GM11168 (cell line): ENCODE results near the gene COL24A1.
"Not testable (repeated sequence)": the region's sequence is repeated elsewhere in the genome, so short reads cannot be mapped to it uniquely, and the experiment has no call there.

Experiments used
- in situ Hi-C: fragments of 300-500 bp; cut with MboI; formaldehyde crosslinking; loops from one replicate; pipeline ENCODE4 v1.12.0; 2022; ENCODE audit warnings: low sequenced_read_pairs; ENCODE audit not compliant: unreplicated experiment

Gene COL24A1

DNA sequence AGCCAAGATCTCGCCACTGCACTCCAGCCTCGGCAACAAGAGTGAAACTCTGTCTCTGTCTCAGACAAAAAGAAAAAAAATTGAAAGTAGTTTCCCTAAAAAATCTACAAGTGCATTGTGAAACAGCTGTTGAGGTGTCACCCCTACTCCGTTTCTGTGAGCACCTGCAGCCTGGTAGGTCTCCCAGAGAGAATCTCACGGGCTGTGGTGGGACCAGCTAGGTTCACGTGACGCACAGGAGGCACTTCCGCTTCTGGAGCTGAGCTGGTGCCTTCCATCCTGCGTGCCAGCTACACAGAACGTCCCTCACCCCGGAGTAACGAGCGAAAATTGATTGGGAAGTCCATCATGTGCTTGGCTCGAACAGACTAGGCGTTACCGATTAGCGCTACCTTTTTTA, 66.8 kb downstream of the COL24A1 start:
- in situ Hi-C loops = no loop called here

DNA sequence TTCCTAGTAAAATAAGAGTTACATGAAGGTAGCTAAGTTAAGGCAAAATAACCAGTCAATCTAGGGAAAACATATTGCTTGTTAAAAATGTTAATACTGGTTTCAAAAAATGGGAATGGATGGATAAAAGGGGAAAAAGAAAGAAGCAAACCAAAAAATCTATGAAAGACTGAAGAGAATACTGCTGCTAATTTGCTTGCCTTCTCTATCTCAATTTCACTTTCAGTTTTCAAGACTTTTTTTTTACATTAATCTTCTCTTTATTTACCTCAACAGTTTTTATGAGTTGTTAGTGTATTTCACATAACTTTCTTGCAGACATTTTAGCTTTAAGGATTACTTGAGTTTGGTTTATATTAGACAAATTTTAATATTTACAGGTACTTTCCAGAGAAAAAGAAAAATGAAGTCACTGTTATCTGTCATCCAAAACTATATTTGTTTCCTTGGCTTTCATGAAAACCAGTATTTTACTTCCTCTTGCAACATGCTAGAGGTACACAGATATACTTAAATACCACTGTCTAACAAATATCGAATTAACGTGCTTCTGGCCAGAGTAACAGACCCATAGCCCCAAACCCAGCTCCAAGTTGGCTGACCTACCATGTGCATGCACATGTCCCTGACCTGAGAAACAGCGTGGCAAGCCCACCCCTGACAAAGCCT, 70.7 kb downstream of the COL24A1 start:
- in situ Hi-C loops = no loop called here

GRCh38 chr1:86084998-86085397, 71.6 kb downstream of the COL24A1 start:
- in situ Hi-C loops = no loop called here

DNA sequence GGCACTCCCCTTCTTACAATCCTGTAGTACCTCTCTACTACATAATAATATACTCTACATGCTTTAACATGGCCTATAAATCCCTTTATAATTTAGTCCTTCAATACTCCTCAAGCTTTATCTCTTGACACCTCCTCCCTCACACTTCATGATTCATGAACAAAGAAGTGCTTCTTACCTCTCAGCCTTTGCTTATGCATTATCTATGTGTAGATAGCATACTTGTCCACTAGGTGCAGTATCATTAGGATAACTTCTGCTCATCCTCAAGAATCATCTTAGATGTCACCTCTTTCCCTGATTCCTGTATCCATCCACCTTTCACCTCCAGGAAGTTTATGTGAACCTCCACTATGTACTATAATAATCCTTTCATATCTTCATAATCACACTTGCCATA, 74.4 kb downstream of the COL24A1 start:
- in situ Hi-C loops = no loop called here

GRCh38 chr1:86072474-86072873, 84.1 kb downstream of the COL24A1 start:
- in situ Hi-C loops = not testable (repeated sequence)

DNA sequence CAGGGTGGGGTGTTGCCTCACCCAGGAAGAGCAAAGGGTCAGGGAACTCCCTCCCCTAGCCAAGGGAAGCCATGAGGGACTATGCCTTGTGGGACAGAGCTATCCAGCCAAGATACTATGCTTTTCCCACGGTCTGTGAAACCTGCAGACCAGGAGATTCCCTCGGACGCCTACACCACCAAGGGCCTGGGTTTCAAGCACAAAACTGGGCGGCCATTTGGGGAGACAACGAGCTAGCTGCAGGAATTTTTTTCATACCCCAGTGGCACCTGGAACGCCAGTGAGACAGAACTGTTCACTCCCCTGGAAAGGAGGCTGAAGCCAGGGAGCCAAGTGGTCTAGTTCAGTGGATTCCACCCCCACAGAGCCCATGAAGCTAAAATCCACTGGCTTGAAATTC, 84.7 kb downstream of the COL24A1 start:
- in situ Hi-C loops = not testable (repeated sequence)

DNA sequence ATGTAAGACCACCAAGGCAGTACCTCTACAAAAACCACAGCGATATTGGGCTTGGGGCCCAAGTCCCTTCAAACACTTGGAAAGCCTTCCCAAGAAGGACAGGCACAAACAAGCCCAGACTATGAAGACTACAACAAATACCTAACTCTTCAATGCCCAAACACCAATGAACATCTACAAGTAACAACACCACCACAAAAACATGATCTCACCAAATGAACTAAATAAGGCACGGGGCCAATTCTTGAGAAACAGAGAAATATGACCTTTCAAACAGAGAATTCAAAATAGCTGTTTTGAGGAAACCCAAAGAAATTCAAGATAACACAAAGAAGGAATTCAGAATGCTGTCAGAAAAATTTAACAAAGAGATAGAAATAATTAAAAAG, 86.8 kb downstream of the COL24A1 start:
- in situ Hi-C loops = no loop called here

GRCh38 chr1:86068841-86069756, 87.5 kb downstream of the COL24A1 start:
- in situ Hi-C loops = no loop called here

DNA sequence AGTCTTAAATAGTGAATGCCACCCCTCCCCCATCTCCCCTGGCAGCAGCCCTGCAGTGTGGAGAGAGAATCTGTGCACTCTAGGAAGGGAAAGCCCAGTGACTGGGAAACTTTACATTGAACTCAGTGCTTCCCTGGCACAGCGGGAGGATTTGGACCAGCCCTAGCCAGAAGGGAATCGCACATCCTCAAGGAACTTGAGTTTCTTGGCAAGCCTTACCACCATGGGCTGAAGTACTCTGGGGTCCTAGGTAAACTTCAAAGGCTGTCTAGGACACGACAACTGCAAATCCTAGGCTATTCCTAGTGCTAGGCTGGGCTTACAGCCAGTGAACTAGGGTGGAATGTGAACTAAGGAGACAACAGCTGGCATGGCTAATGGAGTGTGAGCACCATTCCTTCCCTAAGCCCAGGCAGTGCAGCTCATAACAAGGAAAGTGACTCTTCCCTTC, 88.3 kb downstream of the COL24A1 start:
- in situ Hi-C loops = no loop called here

- in situ Hi-C loops = no loop called here
Observed at GRCh38 chr1:86067626-86068025, 88.9 kb downstream of the COL24A1 start.

DNA sequence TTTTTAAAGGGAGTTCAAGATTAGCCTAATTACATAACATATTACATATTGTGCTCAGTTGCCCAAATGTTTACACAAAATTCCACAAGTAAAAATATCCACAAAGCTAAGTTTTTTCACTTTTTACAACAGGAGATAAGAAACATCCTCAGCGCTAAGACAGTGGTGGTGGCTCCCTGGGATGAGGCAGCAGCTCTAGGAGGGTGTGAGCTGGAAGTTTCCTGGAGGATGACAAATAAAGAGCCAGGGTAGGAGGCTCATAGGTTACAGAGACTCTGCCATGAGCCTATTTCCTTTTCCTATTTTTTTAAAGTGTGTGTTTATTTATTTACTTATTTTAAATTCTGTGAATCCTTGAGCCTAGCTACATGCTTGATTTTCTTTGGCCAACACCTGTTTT, 91.7 kb downstream of the COL24A1 start:
- in situ Hi-C loops = no loop called here

DNA sequence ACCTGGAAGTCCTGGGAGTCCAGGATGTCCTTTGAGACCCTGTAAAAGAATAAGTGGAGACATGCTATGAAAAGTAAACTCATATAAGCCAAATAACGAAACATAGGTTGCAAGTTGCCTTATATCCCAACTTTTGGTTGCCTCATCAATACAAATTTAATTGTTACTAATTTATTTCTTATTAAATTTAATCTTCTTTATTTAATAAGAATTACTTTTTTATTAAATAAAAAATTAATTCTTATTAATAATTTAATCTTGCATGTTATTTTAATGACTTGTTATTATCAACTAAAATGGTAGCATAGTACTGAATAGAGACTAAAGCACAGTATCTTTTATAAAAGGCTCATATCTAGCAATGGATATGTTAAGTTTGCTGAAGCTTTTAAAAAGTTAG, 92.9 kb downstream of the COL24A1 start:
- in situ Hi-C loops = no loop called here

DNA sequence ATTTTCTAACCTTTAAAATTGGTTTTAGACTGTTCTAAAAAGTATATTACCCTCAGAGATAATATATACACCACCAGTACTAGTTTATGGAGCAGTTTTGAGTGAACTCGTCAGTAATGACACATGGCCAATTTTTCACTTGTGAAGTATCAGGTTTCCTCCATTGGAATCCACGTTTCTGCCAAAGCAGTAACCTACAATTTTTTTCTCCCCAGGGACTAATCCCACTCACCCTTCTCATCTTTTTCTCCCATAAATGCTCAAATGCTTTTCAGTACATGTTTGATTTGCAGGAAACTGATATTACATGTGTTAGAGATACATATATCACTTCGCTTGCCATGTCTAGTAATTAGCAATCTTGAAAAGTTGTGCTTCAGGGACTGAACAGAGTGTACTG, 94.1 kb downstream of the COL24A1 start:
- in situ Hi-C loops = no loop called here

- in situ Hi-C loops = no loop called here
Observed at GRCh38 chr1:86061551-86061990, 95.0 kb downstream of the COL24A1 start.

DNA sequence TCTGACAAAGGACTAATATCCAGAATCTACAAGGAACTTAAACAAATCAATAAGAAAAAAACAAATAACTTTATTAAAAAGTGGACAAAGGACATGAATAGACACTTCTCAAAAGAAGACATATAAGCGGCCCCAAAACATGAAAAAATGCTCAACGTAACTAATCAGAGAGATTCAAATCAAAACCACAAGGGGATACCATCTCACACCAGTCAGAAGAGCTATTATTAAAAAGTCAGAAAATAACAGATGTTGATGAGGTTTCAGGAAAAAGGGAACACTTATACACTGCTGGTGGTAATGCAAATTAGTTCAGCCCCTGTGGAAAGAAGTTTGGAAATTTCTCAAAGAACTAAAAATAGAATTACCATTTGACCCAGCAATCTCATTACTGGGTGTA, 102.2 kb downstream of the COL24A1 start:
- in situ Hi-C loops = no loop called here

DNA sequence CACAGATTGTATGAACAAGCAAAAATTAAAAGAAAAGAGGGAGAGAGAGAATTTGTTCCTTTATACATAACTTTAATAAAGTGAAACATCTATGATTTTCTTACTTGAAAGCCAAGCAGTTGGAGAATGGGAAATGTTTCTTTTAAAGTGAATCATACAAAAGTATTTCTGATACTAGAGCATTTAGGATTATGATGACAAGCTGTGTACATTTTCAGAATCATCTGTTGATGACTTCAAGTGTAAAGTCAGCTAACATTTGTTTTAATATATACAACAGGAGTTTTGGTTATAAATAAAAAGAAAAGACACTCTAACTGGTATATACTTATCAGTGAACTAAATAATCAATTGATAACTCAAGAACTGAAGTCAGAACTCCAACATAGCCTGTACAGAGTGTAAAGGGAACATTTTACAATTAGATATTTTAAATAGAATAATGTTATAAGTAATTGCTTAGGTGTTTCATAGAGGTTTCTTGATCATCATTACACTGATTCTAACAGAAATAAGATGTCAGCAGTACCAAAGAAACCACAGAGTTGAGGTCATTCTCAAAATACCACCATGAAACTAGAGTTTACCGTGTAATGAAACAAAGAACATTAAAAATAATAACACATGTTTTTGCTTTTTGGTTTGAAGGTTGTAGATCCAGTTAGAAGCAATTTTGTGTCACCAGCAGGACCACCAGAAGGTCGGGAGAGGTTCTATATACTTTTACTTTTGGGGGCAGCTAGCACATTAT, 103.4 kb downstream of the COL24A1 start:
- in situ Hi-C loops = no loop called here

GRCh38 chr1:86035101-86035500, 121.5 kb downstream of the COL24A1 start:
- in situ Hi-C loops = no loop called here

DNA sequence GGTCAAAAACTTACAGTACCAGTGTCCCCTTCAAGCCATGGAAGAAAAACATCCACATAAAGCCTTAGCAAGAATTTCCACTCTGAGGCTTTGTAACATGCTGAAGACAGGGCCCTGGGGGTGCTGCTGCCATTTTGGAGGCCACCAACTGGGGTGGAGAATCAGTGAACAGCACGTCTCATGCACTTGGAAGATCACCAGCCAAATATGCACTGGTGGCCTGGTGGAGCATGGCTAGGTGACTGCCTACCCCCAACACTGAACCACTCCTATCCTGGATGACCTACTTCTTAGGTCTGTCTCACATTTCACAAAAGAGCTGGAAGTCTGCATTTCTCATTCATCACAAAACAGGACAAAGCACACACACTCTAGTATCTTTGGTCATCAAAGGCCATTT, 126.4 kb downstream of the COL24A1 start:
- in situ Hi-C loops = no loop called here

DNA sequence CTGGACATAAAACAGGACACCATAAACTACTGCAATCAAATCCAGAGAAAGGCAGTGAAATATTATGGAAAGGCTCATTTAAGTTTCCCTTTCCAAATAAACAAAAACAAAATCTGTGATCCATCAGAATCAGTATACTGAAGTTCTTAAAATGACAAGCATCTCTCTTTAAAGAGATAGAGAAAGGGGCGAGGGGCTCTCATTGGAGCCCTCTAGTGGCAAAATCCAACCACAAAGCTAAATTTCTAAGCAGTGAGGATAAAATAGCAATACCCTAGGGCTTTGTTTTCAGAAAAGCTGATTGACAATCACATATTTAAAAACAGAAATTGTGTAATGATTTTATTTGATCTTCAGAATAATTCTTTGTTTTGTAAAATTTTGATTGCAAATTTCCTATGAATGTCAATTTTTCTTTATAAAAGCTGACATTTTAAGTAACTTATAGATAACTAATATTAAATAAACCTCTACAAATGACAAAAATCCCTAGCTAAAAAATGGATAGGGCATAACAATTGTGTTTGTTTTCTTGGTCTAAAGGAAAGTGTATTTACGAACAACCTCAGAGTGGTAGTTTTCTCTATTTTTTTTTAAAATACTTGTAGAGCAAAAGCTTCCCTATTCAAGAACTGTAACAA, 138.2 kb downstream of the COL24A1 start:
- in situ Hi-C loops = no loop called here

DNA sequence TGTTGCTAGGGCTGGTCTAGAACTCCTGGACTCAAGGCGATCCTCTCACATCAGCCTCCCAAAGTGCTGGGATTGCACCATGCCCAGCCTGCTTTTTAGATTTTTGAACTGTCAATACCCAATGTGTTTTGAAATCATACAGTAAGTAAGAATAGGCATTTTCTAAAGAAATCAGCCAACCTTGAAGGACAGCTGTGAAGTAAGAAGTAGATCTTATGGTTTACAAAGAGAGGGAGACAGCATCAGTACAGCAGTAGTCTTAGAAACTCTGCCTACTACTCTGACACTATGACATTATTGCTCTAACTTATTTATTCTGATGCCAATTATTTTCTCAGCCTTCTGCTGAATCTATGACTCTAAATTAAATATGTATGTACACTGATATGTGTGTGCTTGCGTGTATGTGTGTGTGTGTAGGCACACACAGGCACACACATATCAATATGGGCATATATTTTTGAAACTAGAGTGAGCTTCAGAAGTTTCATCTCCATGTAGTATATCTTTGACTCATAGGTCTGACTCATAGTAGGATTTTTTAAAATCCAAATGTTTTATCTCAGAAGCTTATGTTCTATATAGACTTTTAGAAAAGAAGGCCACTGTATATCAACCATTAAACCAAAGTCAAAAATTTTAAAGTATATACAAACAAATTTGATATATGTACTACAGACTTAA, 140.4 kb downstream of the COL24A1 start:
- in situ Hi-C loops = no loop called here
